GM23248 (cell line): ENCODE data around the gene PTCD2. TPM values are rescaled to one million over a fixed set of nuclear protein-coding genes. Genes with fewer than 3 reads are reported as not detected.

Experiments
- DNase-seq: peaks from one replicate; pipeline ENCODE4 v3.0.0-alpha.2; 2015
- H2AFZ ChIP-seq: fragments of 200-600 bp; sonication (generic); 2 replicates; pipeline ENCODE4 v1.6.1; 2016; ENCODE audit warnings: antibody characterized with exemption
- H3F3A ChIP-seq: fragments of 200-600 bp; sonication (generic); 2 replicates; pipeline ENCODE4 v1.6.1; 2016; ENCODE audit warnings: mild to moderate bottlenecking, antibody characterized with exemption, mixed run types; ENCODE audit not compliant: insufficient read depth
- H3K27ac ChIP-seq: fragments of 200-600 bp; sonication (generic); 2 replicates; pipeline ENCODE4 v1.5.1; 2016; ENCODE audit warnings: mild to moderate bottlenecking
- H3K27me3 ChIP-seq: fragments of 200-600 bp; sonication (generic); replicated peaks from 2 replicates; pipeline ENCODE4 v1.6.1; 2016; ENCODE audit warnings: mild to moderate bottlenecking; ENCODE audit not compliant: insufficient read depth
- H3K36me3 ChIP-seq: fragments of 200-600 bp; sonication (generic); 2 replicates; pipeline ENCODE4 v1.6.1; 2016; ENCODE audit warnings: low read depth, mild to moderate bottlenecking
- H3K4me1 ChIP-seq: fragments of 200-600 bp; sonication (generic); 2 replicates; pipeline ENCODE4 v1.6.1; 2016; ENCODE audit warnings: mild to moderate bottlenecking; ENCODE audit not compliant: insufficient read depth
- H3K4me2 ChIP-seq: fragments of 200-600 bp; sonication (generic); one replicate; pipeline ENCODE4 v1.6.1; 2016; ENCODE audit warnings: mild to moderate bottlenecking; ENCODE audit not compliant: unreplicated experiment
- H3K4me3 ChIP-seq: fragments of 200-600 bp; sonication (generic); 2 replicates; pipeline ENCODE4 v1.5.1; 2016; ENCODE audit warnings: mild to moderate bottlenecking
- H3K79me2 ChIP-seq: fragments of 200-600 bp; sonication (generic); 2 replicates; pipeline ENCODE4 v1.6.1; 2016; ENCODE audit warnings: mild to moderate bottlenecking; ENCODE audit not compliant: insufficient read depth
- H3K9ac ChIP-seq: fragments of 200-600 bp; sonication (generic); 2 replicates; pipeline ENCODE4 v1.6.1; 2016; ENCODE audit warnings: mild to moderate bottlenecking
- H3K9me2 ChIP-seq: fragments of 200-600 bp; sonication (generic); 2 replicates; pipeline ENCODE4 v1.6.1; 2016; ENCODE audit warnings: mixed run types, mild to moderate bottlenecking, moderate library complexity; ENCODE audit not compliant: insufficient read depth
- H3K9me3 ChIP-seq: fragments of 200-600 bp; sonication (generic); one replicate; pipeline ENCODE4 v1.6.1; 2017; ENCODE audit warnings: low read depth
- H4K20me1 ChIP-seq: fragments of 200-600 bp; sonication (generic); 2 replicates; pipeline ENCODE4 v1.6.0; 2016; ENCODE audit not compliant: insufficient read depth
- EZH2 ChIP-seq: fragments of 200-600 bp; sonication (generic); IDR thresholded peaks from 2 replicates; pipeline ENCODE4 v1.6.1; 2018; ENCODE audit warnings: antibody characterized with exemption, mild to moderate bottlenecking; ENCODE audit not compliant: insufficient read depth, poor library complexity, severe bottlenecking
- EZH2phosphoT487 ChIP-seq: fragments of 200-600 bp; sonication (generic); IDR thresholded peaks from 2 replicates; pipeline ENCODE4 v1.6.1; 2018; ENCODE audit warnings: antibody characterized with exemption, moderate library complexity, mild to moderate bottlenecking, low read depth; ENCODE audit not compliant: insufficient read depth
- WGBS, 2 experiments: methylation state at CpG; one replicate each; pipeline ENCODE4 v1.1.6; 2015 to 2017; ENCODE audit warnings: low lambda C conversion rate in 2 of 2, low coverage in 1 of 2; ENCODE audit errors: missing lambda C conversion rate in 2 of 2; 5-methylcytosine and 5-hydroxymethylcytosine counted together
- in situ Hi-C: fragments of 300-500 bp; cut with MboI; formaldehyde crosslinking; loops from 2 replicates; pipeline ENCODE4 v1.15.0; 2020
- polyA plus RNA-seq: library from polyadenylated mRNA; unstranded; fragments of >200 nt; fragmentation: Nextera tagmentation; extraction: Ambion mirVana; gene quantifications from 2 replicates; pipeline ENCODE4 v1.2.1, GENCODE V29; 2016
- total RNA-seq: library from RNA; depleted of rRNA; stranded (reverse); fragments of >200 nt; shearing (Covaris generic); gene quantifications from 2 replicates; pipeline ENCODE4 v1.2.3, GENCODE V29; 2014

Gene PTCD2
- total and polyA plus RNA-seq, 2 experiments from 2014 or later: 11.1 to 15.5 TPM

GRCh38 chr5:72368271-72368670 is 48.1 kb downstream of the PTCD2 start:
- no peaks in the 10 kb centered on the region for H4K20me1 ChIP-seq
- no peak overlapping the region for H3K4me2 ChIP-seq
- TF ChIP-seq EZH2: no peak
- TF ChIP-seq EZH2phosphoT487: no peak
- H3K4me1 ChIP-seq: peaks cover 45% of the 10 kb centered on the region
- no peaks in the 10 kb centered on the region for H3K36me3 ChIP-seq
- H3K9ac ChIP-seq: no peak overlapping the region
- peak; percentile 33 for DNase-seq
- H3K79me2 ChIP-seq: no peaks in the 10 kb centered on the region
- no peak overlapping the region for H3K4me3 ChIP-seq
- H3K9me2 ChIP-seq: no peaks in the 10 kb centered on the region
- in situ Hi-C loops: no loop called here
- peaks cover 20% of the 10 kb centered on the region; the same call in 1 of the 2 replicates for H3F3A ChIP-seq
- H3K27me3 ChIP-seq: no peaks in the 10 kb centered on the region
- WGBS, 2 experiments: 95 to 97% methylated on average over 1 of the region's 1 CpG
- H3K9me3 ChIP-seq: no peaks in the 10 kb centered on the region
- H2AFZ ChIP-seq: no peak overlapping the region
- H3K27ac ChIP-seq: 0 out of 2 replicates have a peak overlapping the region, but pooled peaks have one; percentile 6

GRCh38 chr5:72369301-72369700 is 49.1 kb downstream of the PTCD2 start:
- Histone ChIP-seq H3F3A (peaks cover 20% of the 10 kb centered on the region; the same call in 1 of the 2 replicates), H3K9me3 (no peaks in the 10 kb centered on the region), H3K36me3 (no peaks in the 10 kb centered on the region), H3K27me3 (no peaks in the 10 kb centered on the region), H3K4me2 (no peak overlapping the region), H3K27ac (peak overlapping the region; percentile 6; the same call in 1 of the 2 replicates), H3K4me1 (peaks cover 34% of the 10 kb centered on the region), H3K79me2 (no peaks in the 10 kb centered on the region), H2AFZ (no peak overlapping the region), H3K9me2 (no peaks in the 10 kb centered on the region), H3K4me3 (no peak overlapping the region), H4K20me1 (no peaks in the 10 kb centered on the region), H3K9ac (no peak overlapping the region)
- peak; percentile 29 for DNase-seq
- in situ Hi-C loops: no loop called here
- 36 to 57% methylated on average over 1 of the region's 1 CpG for WGBS, 2 experiments
- no peak for TF ChIP-seq EZH2phosphoT487
- no peak for TF ChIP-seq EZH2

GRCh38 chr5:72369711-72370110 is 49.5 kb downstream of the PTCD2 start:
- Histone ChIP-seq H3K27me3 (no peaks in the 10 kb centered on the region), H3K27ac (no peak overlapping the region), H3K4me3 (no peak overlapping the region), H3K9me3 (no peaks in the 10 kb centered on the region), H4K20me1 (no peaks in the 10 kb centered on the region), H3K9ac (no peak overlapping the region), H3K36me3 (no peaks in the 10 kb centered on the region), H3K9me2 (no peaks in the 10 kb centered on the region), H3K79me2 (no peaks in the 10 kb centered on the region), H3F3A (peaks cover 20% of the 10 kb centered on the region; the same call in 1 of the 2 replicates), H3K4me2 (no peak overlapping the region), H2AFZ (no peak overlapping the region), H3K4me1 (peaks cover 34% of the 10 kb centered on the region)
- TF ChIP-seq EZH2phosphoT487: no peak
- no peak for TF ChIP-seq EZH2
- in situ Hi-C loops: loop anchor here (10.0 kb wide), 1 partner anchor 155 kb away; no protein-coding TSS in a partner anchor
- DNase-seq: no peak
- WGBS, 2 experiments: 69 to 74% methylated on average over 3 of the region's 3 CpGs

- Histone ChIP-seq H3K9me3 (no peaks in the 10 kb centered on the region), H3K36me3 (no peaks in the 10 kb centered on the region), H2AFZ (no peak overlapping the region), H3K4me2 (no peak overlapping the region), H4K20me1 (no peaks in the 10 kb centered on the region), H3F3A (peaks cover 21% of the 10 kb centered on the region; the same call in 1 of the 2 replicates), H3K4me3 (no peak overlapping the region), H3K79me2 (no peaks in the 10 kb centered on the region), H3K27me3 (no peaks in the 10 kb centered on the region), H3K4me1 (peaks cover 27% of the 10 kb centered on the region), H3K9me2 (no peaks in the 10 kb centered on the region), H3K9ac (no peak overlapping the region), H3K27ac (no peak overlapping the region)
- 81 to 98% methylated on average over 1 of the region's 1 CpG for WGBS, 2 experiments
- TF ChIP-seq EZH2 (no peak), EZH2phosphoT487 (no peak)
- no peak for DNase-seq
- in situ Hi-C loops: loop anchor here (10.0 kb wide), 1 partner anchor 152 kb away; no protein-coding TSS in a partner anchor
Measured at GRCh38 chr5:72372331-72372730, 52.2 kb downstream of the PTCD2 start.
